Measurements from ENCODE around the gene PBX4.
"Not testable (repeated sequence)": the region's sequence is repeated elsewhere in the genome, so short reads cannot be mapped to it uniquely, and the experiment has no call there.

Gene PBX4, protein sequence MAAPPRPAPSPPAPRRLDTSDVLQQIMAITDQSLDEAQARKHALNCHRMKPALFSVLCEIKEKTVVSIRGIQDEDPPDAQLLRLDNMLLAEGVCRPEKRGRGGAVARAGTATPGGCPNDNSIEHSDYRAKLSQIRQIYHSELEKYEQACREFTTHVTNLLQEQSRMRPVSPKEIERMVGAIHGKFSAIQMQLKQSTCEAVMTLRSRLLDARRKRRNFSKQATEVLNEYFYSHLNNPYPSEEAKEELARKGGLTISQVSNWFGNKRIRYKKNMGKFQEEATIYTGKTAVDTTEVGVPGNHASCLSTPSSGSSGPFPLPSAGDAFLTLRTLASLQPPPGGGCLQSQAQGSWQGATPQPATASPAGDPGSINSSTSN

DNA sequence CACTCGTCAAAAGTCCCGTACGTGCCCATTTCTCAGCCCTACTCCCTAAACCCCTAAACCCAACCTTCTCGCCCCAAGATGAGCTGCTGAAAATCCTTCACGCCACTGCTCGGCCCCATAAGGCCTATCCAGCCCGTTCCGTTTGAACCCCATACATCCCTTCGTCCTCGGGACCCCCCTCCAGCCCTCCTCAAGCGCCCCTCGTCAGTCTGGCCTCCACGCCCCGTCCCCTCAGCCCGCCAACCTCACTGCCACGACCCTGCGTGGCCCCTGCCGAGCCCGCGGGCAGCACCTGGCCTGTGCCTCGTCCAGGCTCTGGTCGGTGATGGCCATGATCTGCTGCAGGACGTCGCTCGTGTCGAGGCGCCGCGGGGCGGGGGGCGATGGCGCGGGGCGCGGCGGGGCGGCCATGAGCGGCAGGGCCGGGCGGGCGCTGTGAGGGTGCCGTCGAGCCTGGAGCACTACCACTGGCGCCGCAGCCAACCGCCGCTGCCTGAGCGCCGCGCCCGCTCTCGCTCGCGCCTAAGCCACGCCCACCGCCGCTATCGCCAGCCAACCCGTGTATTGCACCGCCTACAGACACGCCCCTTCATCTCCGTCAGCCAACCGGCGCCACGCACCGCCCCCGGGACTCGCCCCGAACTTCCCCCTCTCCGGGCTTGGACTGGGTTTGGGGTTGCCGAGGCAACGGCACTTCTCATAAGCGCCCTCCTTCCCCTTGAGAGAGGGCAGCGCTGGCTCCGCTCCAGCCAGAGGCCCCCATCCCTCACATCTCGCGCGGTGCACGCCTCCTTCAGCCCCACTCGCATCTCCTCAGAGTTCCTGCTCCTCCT lies at the start of gene PBX4:
Gene PBX4, minus strand, starts transcription at position 469 of the 833 bp plus-strand sequence. Its CDS starts 58 bp downstream, at position 411.
- peak; percentile 35 for DNase-seq (ENCODE audit: low read depth)
- peak within 1 kb of the TSS; percentile 50 for H3K4me3 ChIP-seq (ENCODE audit: low read depth, low read length)

DNA sequence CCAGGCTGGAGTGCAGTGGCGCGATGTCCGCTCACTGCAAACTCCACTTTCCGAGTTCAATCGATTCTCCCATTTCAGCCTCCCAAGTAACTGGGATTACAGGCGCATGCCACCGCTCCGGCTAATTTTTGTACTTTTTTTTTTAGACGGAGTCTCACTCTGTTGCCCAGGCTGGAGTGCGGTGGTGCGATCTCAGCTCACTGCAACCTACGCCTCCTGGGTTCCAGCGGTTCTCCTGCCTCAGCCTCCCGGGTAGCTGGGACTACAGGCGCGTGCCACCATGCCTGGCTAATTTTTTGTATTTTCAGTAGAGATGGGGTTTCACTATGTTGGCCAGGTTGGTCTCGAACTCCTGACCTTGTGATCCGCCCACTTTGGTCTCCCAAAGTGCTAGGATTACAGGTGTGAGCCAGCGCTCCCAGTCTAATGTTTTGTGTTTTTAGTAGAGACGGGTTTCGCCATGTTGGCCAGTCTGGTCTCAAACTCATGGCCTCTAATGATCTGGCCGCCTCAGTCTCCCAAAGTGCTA lies 47.0 kb upstream of the PBX4 start:
- not testable (repeated sequence) for DNase-seq (ENCODE audit: low read depth); H3K4me3 ChIP-seq (ENCODE audit: low read depth, low read length)

DNA sequence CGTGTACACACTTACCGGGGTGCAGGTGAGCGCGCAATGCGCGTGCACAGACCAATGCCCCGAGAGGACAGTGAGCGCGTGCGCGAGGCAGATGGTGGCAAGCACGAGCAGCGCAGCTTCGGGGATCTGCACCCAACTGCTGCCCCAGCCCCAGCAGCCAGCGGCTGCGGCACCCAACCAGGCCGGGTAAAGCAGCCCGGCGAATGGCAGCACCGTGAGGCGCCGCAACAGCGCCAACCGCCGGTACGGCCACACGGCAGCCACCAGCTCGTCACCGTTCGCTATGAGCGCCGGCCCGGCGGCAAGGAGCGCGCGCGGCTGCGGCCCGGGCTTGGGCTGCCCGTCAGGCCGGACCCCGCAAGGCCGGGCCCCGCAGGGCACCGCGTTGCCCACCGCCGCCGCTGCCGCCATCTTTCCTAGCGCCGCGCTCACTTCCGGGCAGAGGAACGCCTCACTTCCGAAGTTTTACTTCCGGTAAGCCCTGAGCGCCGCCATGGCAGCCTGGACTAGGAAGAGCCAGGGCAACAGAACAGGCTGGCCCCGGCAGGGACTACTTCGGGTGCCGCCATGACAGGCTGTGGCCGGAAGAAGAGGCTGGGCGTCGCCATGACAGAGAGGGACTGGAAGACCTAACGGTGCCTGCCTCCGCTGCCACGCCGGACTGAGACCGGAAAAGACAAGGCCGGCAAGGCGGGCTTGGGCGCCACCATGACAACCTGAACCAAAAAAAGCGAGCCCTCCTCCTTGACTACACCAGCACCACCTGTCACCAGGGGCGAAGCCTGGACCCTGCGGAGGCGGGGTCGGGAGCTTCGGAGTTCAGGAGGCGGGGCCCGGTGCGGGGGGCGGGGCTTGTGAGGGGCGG lies 45.0 kb upstream of the PBX4 start, which contains the start of gene ATP13A1:
Gene ATP13A1, minus strand, starts transcription at position 421 of the 865 bp plus-strand sequence. Its CDS starts 10 bp downstream, at position 411.
- peak within 1 kb of the TSS; percentile 98 for H3K4me3 ChIP-seq (ENCODE audit: low read depth, low read length)
- DNase-seq (ENCODE audit: low read depth) = peak; percentile 89

DNA sequence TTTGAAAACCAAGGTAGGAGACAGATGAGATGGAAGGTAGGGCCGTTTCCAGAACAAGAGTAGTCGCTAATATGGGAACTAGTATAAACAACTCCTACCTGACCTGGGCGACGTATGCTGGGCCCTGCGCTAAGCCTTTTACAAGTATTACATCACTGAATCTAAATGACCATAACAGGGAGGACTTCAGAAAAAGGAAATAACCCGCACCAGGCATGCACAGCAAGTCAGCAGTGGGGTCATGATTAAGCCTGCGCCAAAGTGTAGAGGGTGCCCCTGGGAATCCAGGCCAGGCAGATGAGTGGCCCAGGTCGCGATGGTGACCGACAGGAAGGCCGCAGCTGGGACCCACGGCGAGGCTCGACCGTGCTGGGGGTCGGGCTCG lies 44.4 kb upstream of the PBX4 start:
- H3K4me3 ChIP-seq (ENCODE audit: low read depth, low read length) = peak overlapping the region; percentile 98
- DNase-seq (ENCODE audit: low read depth) = no peak

DNA sequence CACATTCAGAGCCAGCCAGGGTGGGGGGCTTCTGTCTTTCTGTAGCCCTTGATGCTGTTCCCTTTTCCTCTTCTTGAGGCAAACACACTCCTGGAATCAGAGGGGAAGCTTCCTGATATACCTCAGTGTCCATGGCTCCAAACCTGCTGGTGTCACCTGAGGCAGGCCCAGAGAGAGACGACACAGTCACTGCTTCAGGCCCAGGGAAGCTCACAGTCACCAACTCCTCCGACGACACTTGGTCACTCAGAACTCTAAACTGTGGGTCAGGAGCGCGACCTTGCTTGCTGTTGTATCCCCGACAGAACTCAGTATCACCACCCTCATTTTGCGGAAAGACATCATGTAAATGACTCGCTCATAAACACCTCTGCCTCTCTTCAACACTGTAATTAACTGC lies 43.9 kb upstream of the PBX4 start:
- DNase-seq (ENCODE audit: low read depth) = no peak
- peak overlapping the region; percentile 98 for H3K4me3 ChIP-seq (ENCODE audit: low read depth, low read length)

DNA sequence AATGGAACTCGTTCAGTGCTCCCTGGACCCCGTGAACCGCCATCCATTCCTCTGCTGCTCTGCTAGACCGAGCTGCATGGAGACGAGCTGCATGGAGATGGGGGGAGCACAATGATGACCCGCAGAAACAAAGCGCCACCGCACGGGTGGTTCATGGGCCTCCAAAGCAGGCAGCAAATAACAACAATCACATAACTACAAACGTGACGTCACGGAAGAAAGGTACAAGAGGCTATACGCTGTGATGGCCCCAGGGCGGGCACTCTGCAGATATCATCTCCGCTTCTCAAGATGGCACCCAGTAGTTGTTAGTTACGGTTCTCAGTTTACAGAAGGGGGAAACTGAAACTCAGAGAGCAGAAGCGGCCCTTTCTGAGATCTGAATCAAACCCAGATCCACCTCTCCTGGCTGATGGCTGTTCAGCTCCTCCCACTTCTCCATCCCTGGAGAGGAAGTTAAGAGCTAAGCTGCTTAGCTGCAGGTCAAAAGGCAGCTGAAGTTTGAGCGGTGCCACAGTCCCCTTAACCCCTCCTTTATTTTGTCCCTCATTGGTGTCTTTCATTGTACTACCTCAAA lies 43.3 kb upstream of the PBX4 start:
- peak overlapping the region; percentile 98 for H3K4me3 ChIP-seq (ENCODE audit: low read depth, low read length)
- DNase-seq (ENCODE audit: low read depth) = no peak

DNA sequence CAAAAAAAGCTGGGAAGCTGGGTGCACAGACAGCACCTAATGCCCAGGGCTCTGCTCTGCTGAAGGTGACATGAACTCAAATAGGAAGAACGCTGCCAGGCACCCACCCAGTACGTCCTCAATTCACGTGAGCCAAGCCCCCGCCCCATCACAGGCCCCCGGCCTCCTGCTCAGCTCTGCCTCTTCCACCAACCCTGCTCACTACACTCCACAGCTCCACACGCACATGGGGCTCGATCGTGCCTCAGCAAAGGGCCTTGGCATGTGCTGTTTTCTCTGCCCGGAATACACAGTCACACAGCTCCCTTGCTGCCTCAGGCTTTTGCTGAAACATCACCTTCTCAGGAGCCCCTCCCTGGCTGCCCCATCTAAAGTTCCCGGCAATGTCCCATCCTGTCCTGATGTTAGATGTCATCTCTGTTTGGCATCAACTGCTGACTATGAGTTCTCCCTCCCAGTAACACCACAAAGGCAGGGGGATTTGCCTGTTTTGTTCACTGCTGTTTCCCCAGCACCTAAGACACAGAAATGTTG lies 42.7 kb upstream of the PBX4 start:
- H3K4me3 ChIP-seq (ENCODE audit: low read depth, low read length) = no peak overlapping the region

DNA sequence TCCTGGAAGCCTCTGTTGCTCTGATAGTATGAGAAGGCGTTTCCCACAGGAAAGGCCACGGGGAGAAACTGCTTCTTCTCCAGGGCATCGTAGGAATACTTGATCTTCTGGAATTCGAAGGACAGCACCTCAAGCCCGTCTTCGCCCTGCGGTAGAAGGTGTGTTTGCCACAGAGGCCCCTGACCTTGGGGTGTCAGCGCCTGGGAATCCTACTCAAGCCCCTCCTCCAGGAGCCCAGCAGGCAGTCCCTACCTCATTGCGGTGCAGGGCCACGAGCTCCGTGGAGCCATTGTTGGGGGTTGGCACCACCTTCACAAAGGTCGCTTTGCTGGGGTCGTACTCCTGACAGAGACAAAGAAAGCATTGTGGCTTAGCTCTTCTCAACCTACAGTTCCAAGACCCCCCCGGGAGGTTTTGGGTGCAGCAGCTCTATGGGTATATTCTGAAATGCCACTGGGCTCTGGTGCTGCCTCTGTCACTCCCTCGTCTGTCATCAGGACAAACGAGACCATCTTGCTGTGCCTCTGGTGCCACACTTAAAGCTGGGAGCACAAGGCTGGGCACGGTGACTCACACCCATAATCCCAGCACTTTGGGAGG lies 41.3 kb upstream of the PBX4 start:
- no peak overlapping the region for H3K4me3 ChIP-seq (ENCODE audit: low read depth, low read length)
- no peak for DNase-seq (ENCODE audit: low read depth)

More for the DNA sequence above, 42.7 kb upstream of the PBX4 start:
- DNase-seq (ENCODE audit: low read depth) = no peak

DNA sequence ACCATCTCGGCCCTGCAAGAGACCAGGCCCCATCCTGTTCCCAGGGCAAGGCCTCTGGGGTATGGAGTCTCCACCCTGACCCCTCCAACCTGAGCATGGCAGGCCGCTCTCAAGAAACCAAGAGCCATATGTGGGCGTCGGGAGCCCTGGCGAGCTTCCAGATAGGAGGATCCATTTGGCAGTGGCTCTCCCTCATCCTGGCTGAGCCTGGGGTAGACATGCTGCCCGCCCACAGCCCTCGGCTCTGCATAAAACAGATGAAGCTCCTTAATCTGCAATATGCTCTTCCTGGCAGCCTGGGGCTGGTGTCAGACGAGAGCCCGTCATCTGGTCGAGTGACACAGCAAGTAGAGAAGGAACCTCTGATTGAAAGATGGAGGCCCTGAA lies 38.9 kb upstream of the PBX4 start:
- DNase-seq (ENCODE audit: low read depth) = no peak
- no peak overlapping the region for H3K4me3 ChIP-seq (ENCODE audit: low read depth, low read length)

DNA sequence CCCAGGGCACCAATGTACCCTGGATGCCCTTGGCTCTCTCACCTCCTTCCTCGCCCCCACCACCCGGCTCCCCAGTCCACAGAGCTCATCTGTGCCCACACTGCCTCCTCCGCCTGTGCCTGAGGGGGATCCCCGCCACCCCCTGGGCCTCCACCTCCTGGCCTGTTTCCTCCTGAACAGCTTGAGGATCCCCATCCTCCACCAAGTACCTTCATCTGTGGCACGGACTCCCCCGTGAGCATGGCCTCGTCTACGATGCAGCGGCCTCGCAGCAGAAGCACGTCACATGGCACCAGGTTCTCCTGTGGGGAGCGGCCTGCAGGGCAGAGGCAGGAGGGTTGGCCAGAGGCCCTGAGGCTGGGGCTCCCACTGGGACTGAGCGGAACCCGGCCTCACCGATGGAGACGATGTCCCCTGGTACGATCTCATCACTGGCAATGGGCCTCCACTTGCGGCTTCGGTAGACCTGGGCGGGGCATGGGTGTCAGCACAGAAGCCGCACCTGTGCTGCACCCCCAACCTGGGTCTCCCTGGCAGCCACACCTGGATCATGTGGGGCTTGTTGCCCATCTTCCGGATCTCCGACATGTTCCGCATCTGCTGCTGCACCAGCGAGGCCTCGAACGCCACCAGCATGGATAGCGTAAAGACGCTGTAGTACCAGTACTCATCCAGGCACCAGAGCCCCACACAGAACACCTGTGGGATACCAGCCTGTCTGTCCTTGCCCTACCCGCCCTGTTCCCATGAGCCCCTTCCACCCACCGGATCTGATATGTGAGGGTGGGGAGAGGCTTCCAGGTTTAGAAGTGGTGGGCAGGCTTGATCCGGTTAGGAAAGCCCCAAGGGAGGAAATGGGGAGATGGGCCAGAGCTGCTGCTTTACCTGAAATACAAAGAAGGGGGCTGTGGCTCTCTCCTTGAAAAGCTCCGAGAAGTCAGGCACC lies 38.2 kb upstream of the PBX4 start:
- H3K4me3 ChIP-seq (ENCODE audit: low read depth, low read length) = no peak overlapping the region
- no peak for DNase-seq (ENCODE audit: low read depth)

DNA sequence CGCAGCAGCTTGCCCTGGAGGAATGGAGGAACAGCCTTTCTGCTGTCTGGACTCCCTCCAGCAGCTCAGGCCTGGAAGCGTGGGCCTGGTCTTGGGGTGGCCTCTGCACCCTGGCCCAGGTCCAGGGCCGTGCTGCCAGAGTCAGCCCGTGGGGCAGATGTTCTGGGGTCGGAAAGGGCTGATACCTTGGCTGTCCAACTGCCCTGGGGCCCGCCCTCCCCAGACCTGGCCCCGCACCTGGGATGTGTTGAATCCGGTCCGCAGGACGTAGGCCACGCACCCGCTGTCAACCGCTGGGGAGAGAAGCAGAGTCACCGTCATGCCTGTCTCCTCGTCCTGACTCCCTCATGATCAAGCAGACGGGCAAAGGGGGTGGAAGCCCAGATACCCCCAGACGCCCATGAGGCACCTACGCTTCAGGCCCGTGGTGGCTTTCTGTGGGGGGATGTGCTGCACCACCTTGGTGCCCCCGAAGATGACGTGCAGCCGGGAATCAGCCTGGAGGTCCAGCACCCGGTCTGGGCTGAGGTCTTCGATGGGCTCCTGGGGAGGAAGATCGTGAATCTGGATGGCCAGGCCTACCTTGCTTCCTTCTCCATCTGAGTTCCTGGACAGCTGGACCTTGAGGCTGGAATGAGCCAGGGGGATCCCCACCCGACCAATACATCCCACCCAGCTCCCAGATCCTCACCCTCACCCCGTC lies 37.3 kb upstream of the PBX4 start:
- DNase-seq (ENCODE audit: low read depth) = no peak
- no peak overlapping the region for H3K4me3 ChIP-seq (ENCODE audit: low read depth, low read length)

DNA sequence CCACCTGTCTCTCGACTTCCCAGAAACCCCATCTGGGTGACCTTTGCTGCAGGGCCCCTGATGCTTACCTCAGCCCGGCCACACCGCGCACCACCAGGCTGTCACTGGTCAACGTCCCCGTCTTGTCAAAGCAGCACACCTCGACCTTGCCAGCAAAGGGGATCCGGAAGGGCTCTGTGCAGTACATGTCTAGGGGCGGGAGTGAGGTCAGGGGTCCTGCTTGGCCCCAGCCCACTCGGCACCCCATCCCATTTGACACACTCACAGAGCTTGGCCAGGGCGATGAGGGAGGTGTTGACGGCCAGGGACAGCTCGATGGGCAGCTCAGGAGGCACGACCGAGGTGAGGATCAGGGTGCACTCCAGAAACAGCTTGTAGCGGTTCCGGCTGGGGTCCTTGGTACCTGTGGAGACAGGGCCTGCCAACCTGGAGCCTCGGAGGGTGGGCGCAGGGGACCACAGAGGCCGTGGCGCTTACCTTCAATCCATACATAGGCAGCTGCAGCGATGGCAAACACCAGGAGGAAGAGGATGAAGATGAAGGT lies 36.6 kb upstream of the PBX4 start:
- H3K4me3 ChIP-seq (ENCODE audit: low read depth, low read length) = no peak overlapping the region
- no peak for DNase-seq (ENCODE audit: low read depth)

DNA sequence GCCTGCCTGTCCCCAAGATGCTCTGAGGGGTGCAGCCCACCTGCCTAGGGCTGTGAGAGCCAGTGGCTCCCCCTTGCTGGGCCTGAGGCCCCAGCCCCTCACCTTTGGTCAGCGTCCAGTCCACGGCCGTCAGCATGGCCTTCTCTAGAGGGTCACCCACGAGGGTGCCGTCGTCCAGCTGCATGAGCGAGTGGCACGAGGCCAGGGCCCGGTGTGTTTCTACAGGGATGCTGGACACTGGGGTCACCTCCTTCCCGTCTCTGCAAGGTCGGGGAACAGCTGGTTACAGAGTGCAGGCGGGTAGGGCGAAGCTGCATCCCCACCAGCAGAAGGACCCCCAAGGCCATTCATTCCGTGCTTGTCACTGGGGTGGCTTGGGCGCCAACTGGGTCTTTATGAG lies 36.0 kb upstream of the PBX4 start:
- no peak for DNase-seq (ENCODE audit: low read depth)

DNA sequence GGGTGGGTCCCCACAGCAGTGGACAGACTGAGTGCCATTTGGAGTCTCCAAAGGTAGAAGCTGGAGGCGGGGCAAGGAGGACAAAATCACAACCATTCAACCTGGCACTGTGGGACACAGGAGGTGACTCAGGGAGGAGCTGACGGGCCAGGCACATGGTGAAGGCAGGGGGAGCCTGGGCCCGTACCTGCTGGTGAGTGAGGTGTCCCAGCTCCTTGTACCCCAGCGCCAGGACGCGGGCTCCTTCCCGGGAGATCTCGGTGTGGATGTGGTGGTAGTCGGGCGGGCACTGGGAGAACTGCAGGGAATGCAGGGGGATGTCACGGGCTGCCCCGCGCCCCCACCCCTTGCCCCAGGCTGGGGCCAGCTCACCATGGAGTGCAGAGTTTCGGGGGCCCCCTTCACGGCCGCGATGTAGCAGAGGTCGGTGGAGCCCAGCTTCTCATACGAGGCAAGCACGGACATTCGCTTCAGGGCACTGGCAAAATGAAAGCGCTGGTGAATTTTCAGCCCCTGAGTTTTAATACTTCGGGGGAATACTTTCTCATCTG lies 35.2 kb upstream of the PBX4 start:
- H3K4me3 ChIP-seq (ENCODE audit: low read depth, low read length) = no peak overlapping the region
- no peak for DNase-seq (ENCODE audit: low read depth)

More for the DNA sequence above, 36.0 kb upstream of the PBX4 start:
- H3K4me3 ChIP-seq (ENCODE audit: low read depth, low read length) = no peak overlapping the region

DNA sequence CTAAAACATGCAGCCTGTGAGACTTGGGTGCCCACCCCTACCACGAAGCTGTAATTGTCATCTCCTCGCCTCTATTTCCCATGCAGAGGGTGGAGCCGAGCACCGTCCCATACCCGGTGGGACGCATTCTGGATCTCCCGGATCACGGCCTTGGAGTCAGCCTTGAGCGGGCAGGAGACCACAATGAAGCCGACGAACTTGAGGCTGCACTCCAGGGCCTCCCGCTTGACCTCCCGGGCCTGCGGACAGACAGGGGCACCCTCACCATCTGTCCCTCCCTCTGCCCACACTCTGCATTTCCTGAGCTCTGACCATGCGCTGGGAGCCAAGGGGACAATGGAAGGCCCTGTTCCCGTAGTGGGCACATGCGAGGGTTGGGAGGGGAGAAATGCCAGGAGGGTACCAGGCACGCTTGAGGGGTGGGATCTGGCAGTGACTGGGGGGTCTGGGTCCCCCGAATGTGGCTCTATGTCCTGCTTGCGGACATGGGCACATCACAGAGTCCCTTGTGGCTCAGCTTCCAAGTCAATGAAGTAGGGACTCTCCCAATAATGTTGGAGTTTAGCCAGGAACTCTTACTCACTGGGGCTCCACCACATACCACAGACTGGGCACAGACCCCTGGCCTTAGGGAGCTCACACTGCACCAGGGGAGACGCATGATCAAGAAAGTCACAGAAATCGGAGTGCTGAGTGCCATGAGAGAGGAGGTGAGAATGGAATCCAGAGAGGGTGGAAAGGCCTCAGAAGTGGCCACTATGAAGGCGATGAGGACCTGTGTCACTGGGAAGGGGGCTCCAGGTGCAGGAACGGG lies 34.2 kb upstream of the PBX4 start:
- DNase-seq (ENCODE audit: low read depth) = no peak

More for the DNA sequence above, 34.2 kb upstream of the PBX4 start:
- no peak overlapping the region for H3K4me3 ChIP-seq (ENCODE audit: low read depth, low read length)

All from skeletal muscle cell (primary cell).